ENCODE measurements around the gene EEFSEC.

DNA sequence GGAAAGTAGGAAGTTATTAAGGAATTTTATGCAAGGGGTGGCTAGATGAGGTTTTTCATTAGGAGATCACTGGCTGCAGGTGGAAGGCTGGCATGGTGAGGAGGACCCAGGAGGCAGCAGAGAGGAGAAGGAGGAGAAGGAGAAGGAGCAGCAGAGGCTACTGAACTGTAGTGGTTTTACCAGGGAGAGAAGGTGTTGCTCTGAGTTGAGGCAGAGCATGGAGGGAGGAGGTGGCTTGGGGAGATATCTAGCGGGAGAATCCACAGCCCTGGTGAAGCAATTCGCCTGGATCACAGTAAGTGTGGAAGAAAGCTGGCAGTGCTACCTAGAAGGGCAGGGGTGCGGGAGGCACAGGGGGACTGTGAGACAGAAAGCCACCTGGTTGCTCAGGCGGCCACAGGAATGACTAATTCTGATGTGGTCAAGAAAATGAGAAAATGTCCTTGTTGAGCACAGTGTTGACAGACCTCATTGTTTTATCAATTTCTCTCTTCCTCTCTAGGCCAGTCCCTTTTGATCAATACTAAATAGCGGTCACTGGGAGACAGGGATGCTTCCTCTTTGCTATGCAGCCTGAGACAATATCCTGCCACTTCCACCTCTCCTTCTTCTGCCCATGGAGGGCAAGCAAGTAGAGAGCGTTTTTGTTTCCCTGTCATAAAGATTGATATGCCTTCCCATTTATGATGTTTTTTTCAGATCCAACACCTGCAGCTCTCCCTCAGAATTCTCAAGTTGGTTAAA is 94.6 kb downstream of the EEFSEC start:
- TF ChIP-seq EZH2 (IDR thresholded peaks at IDR 0.05) (no peak), CTCF (IDR thresholded peaks at IDR 0.05) (no peak)
